Neural crest cell (in vitro differentiated cells): ENCODE measurements around the gene OR6K2. TPM values are rescaled to one million over a fixed set of nuclear protein-coding genes. Genes with fewer than 3 reads are reported as not detected.

Experiments used
- DNase-seq: peaks from one replicate; pipeline ENCODE4 v3.0.0; 2021; ENCODE audit warnings: low read depth, mixed read lengths, low spot score
- H3K27ac Mint-ChIP-seq: one replicate; pipeline ENCODE4 v1.8.0; 2021; ENCODE audit warnings: mild to moderate bottlenecking, mixed read lengths; ENCODE audit not compliant: unreplicated experiment
- H3K27me3 Mint-ChIP-seq: 2 replicates; pipeline ENCODE4 v1.8.0; 2021; ENCODE audit warnings: low read depth, mild to moderate bottlenecking, mixed read lengths
- H3K36me3 Mint-ChIP-seq: 2 replicates; pipeline ENCODE4 v1.8.0; 2021; ENCODE audit warnings: low read depth, mild to moderate bottlenecking, mixed read lengths
- H3K4me1 Mint-ChIP-seq: 2 replicates; pipeline ENCODE4 v1.8.0; 2021; ENCODE audit warnings: mixed read lengths
- H3K4me3 Mint-ChIP-seq: one replicate; pipeline ENCODE4 v1.8.0; 2021; ENCODE audit warnings: mild to moderate bottlenecking, mixed read lengths
- H3K9me3 Mint-ChIP-seq: 2 replicates; pipeline ENCODE4 v1.8.0; 2021; ENCODE audit warnings: mixed read lengths
- total RNA-seq: library from RNA; stranded (reverse); gene quantifications from 2 replicates; pipeline ENCODE4 v1.2.1, GENCODE V29; 2021
- TF ChIP-seq, protein P1 (sequence below): fragments of 200-600 bp; sonication (generic); conservative IDR thresholded peaks from 2 replicates; pipeline ENCODE4 v1.5.0; 2021; ENCODE audit warnings: antibody characterized with exemption, mild to moderate bottlenecking

The OR6K2 gene
- total RNA-seq, 1 donor from 2014 or later: not detected

- no peak within 1 kb of the TSS for H3K27ac Mint-ChIP-seq
- TF ChIP-seq, protein P1, sequence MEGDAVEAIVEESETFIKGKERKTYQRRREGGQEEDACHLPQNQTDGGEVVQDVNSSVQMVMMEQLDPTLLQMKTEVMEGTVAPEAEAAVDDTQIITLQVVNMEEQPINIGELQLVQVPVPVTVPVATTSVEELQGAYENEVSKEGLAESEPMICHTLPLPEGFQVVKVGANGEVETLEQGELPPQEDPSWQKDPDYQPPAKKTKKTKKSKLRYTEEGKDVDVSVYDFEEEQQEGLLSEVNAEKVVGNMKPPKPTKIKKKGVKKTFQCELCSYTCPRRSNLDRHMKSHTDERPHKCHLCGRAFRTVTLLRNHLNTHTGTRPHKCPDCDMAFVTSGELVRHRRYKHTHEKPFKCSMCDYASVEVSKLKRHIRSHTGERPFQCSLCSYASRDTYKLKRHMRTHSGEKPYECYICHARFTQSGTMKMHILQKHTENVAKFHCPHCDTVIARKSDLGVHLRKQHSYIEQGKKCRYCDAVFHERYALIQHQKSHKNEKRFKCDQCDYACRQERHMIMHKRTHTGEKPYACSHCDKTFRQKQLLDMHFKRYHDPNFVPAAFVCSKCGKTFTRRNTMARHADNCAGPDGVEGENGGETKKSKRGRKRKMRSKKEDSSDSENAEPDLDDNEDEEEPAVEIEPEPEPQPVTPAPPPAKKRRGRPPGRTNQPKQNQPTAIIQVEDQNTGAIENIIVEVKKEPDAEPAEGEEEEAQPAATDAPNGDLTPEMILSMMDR: no peak
- H3K4me3 Mint-ChIP-seq: no peak within 1 kb of the TSS
- H3K4me1 Mint-ChIP-seq: no peaks in the 10 kb centered on the region
- no peaks in the 10 kb centered on the region for H3K36me3 Mint-ChIP-seq
- no peak for DNase-seq
- H3K9me3 Mint-ChIP-seq: peaks cover 2% of the 10 kb centered on the region
- H3K27me3 Mint-ChIP-seq: peaks cover 27% of the 10 kb centered on the region
These were observed 14.1 kb downstream of the OR6K2 start, which contains the start of gene SPTA1 for GRCh38 chr1:158686111-158687009. SPTA1 (minus strand) TSS chr1:158686715; CDS start chr1:158686517, 198 bp downstream.

GRCh38 chr1:158685085-158685484 lies 15.4 kb downstream of the OR6K2 start:
- TF ChIP-seq, protein P1: no peak
- Mint-ChIP-seq H3K9me3 (peaks cover 2% of the 10 kb centered on the region), H3K36me3 (no peaks in the 10 kb centered on the region), H3K4me3 (no peak overlapping the region), H3K4me1 (no peaks in the 10 kb centered on the region), H3K27me3 (peaks cover 30% of the 10 kb centered on the region), H3K27ac (no peak overlapping the region)
- no peak for DNase-seq

GRCh38 chr1:158681606-158682005 lies 18.8 kb downstream of the OR6K2 start:
- Mint-ChIP-seq H3K27me3 (peaks cover 32% of the 10 kb centered on the region), H3K36me3 (no peaks in the 10 kb centered on the region), H3K4me3 (no peak overlapping the region), H3K4me1 (no peaks in the 10 kb centered on the region), H3K27ac (no peak overlapping the region), H3K9me3 (no peaks in the 10 kb centered on the region)
- TF ChIP-seq, protein P1: no peak
- no peak for DNase-seq

DNA sequence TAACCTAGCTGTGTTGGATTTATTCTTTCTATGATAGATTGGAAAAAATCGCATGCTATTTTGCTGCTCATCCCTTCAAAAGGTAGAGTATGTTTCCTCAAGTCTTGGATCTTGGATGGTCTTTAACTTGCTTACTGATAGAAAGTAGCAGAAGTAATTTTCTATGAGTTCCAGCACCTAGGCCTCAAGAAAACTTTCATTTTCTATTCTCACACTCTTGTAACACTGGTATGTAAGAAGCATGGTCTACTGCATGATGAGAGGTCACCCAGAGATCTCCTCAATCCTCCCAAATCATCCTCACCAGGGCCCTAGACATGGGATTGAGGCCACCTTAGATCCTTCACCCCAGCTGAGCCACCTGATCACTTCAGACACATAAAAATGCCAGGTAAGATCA lies 21.2 kb downstream of the OR6K2 start:
- peaks cover 26% of the 10 kb centered on the region for H3K27me3 Mint-ChIP-seq
- TF ChIP-seq, protein P1: no peak
- no peak overlapping the region for H3K4me3 Mint-ChIP-seq
- no peak for DNase-seq
- H3K9me3 Mint-ChIP-seq: no peaks in the 10 kb centered on the region
- no peaks in the 10 kb centered on the region for H3K36me3 Mint-ChIP-seq
- H3K27ac Mint-ChIP-seq: no peak overlapping the region
- H3K4me1 Mint-ChIP-seq: no peaks in the 10 kb centered on the region

DNA sequence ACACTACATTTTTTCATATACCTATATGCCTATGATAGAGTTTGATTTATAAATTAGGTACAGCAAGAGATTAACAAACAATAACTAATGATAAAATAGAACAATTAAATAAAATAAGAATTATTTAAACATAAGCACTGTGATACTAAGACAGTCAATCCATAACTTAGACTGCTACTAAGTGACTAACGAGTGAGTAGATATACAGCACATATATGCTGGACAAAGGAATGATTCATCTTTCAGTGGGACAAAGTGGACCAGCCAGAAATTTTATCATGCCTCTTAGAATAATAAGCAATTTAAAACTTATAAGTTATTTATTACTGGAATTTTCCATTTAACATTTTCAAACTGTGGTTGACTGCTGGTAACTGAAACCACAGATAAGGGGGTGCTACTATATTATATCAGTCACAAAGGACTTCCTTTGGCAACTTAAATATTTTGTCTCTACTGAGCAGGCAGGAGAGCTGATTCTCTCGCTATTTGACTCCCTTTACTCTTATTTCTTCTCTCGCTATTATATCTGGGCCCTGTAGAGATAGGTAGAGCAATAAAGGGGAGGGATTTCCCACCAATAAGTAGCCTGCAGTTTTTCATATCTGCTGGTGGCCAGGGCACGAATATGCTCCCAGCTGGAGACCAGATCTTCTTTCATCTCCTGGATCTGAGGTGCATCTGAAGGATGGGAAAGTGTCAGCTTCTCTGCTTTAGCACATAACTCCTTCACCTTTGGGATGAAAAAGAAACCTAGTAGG lies 24.7 kb downstream of the OR6K2 start:
- no peaks in the 10 kb centered on the region for H3K9me3 Mint-ChIP-seq
- TF ChIP-seq, protein P1: no peak
- peaks cover 13% of the 10 kb centered on the region for H3K27me3 Mint-ChIP-seq
- H3K4me3 Mint-ChIP-seq: no peak overlapping the region
- no peaks in the 10 kb centered on the region for H3K4me1 Mint-ChIP-seq
- no peaks in the 10 kb centered on the region for H3K36me3 Mint-ChIP-seq
- no peak for DNase-seq
- no peak overlapping the region for H3K27ac Mint-ChIP-seq
